Activated CD4-positive, alpha-beta T cell treated with anti-CD3 and anti-CD28 coated beads, Interleukin-2, amount 50 U/mL, for 48 hours (primary cell): ENCODE measurements around the gene PLD3.
"Not testable (repeated sequence)": the region's sequence is repeated elsewhere in the genome, so short reads cannot be mapped to it uniquely, and the experiment has no call there.

Experiments used
- DNase-seq, 2 experiments: peaks; one replicate each; pipeline ENCODE4 v3.0.0-alpha.2; 2020

PLD3 gene

GRCh38 chr19:40348125-40348913 is at the start of gene PLD3, which contains the start of gene C19orf47:
Gene PLD3 (plus strand): TSS chr19:40348695. CDS start chr19:40366484, 17,789 bp downstream.
Gene C19orf47 (minus strand): TSS chr19:40348397. CDS start chr19:40341857, 6,540 bp downstream.
- DNase-seq: peak; percentile 98 to 99

GRCh38 chr19:40300668-40301067 is 47.8 kb upstream of the PLD3 start:
- DNase-seq: no peak

- no peak for DNase-seq
These were observed 46.1 kb upstream of the PLD3 start for GRCh38 chr19:40302224-40303011.

- no peak for DNase-seq
These were observed 44.7 kb upstream of the PLD3 start for GRCh38 chr19:40303765-40304164.

- no peak for DNase-seq
These were observed 44.2 kb upstream of the PLD3 start for GRCh38 chr19:40304306-40304705.

- DNase-seq: peak; percentile 69 to 81
These were observed 43.1 kb upstream of the PLD3 start for GRCh38 chr19:40305403-40305802.

GRCh38 chr19:40309666-40310065 is 38.8 kb upstream of the PLD3 start:
- DNase-seq: no peak

- no peak for DNase-seq
These were observed 36.0 kb upstream of the PLD3 start for GRCh38 chr19:40312533-40312932.

- no peak for DNase-seq
These were observed 35.1 kb upstream of the PLD3 start for GRCh38 chr19:40313229-40313983.

GRCh38 chr19:40314656-40315055 is 33.8 kb upstream of the PLD3 start:
- DNase-seq: no peak

GRCh38 chr19:40315812-40316470 is 32.6 kb upstream of the PLD3 start:
- no peak for DNase-seq

- DNase-seq: no peak
These were observed 31.2 kb upstream of the PLD3 start for GRCh38 chr19:40317338-40317737.

GRCh38 chr19:40320558-40320935 is 27.9 kb upstream of the PLD3 start:
- DNase-seq: no peak

GRCh38 chr19:40321076-40321475 is 27.4 kb upstream of the PLD3 start:
- DNase-seq: no peak

- no peak for DNase-seq
These were observed 26.8 kb upstream of the PLD3 start for GRCh38 chr19:40321566-40322270.

- no peak for DNase-seq
These were observed 26.3 kb upstream of the PLD3 start for GRCh38 chr19:40322271-40322610.

GRCh38 chr19:40322951-40323615 is 25.4 kb upstream of the PLD3 start:
- no peak for DNase-seq

GRCh38 chr19:40323705-40324104 is 24.8 kb upstream of the PLD3 start:
- DNase-seq: no peak

- DNase-seq: no peak
These were observed 22.3 kb upstream of the PLD3 start for GRCh38 chr19:40326201-40326600.

- DNase-seq: no peak
These were observed 17.4 kb upstream of the PLD3 start for GRCh38 chr19:40331052-40331451.

- DNase-seq: no peak
These were observed 15.8 kb upstream of the PLD3 start for GRCh38 chr19:40332669-40333068.

- not testable (repeated sequence) for DNase-seq
These were observed 15.4 kb upstream of the PLD3 start for GRCh38 chr19:40333083-40333482.
